ENCODE data around the gene SNTA1. TPM values are rescaled to one million over a fixed set of nuclear protein-coding genes. Genes with fewer than 3 reads are reported as not detected.

Gene SNTA1
- total RNA-seq, 1 experiment from 2014 or later: 9.9 TPM

DNA sequence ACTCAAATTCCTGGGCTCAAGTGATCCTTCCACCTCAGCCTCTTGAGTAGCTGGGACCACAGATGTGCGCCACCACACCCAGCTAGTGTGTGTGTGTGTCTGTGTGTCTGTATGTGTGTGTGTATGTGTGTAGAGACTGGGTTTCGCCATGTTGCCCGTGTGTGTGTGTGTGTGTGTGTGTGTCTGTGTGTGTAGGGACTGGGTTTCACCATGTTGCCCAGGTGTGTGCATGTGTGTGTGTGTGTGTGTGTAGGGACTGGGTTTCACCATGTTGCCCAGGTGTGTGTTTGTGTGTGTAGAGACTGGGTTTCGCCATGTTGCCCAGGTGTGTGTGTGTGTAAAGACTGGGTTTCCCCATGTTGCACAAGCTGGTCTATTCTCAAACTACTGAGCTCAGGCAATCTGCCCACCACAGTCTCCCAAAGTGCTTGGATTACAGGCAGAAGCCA is 70.5 kb downstream of the SNTA1 start:
- Histone ChIP-seq H3K4ac (ENCODE audit: low read depth, low read length) (no peak overlapping the region), H3K4me1 (ENCODE audit: insufficient read depth, low read length) (no peaks in the 10 kb centered on the region), H3K4me2 (ENCODE audit: insufficient read depth, insufficient read length, low read length) (no peak overlapping the region), H2BK12ac (ENCODE audit: insufficient read length, low read depth, low read length) (no peak overlapping the region), H3K18ac (ENCODE audit: insufficient read length, low read depth, low read length) (no peak overlapping the region), H3K56ac (ENCODE audit: insufficient read length, low read depth, low read length) (no peak overlapping the region), H3K14ac (ENCODE audit: insufficient read depth, low read length) (no peak overlapping the region; the same call in 1 of the 2 replicates), H4K8ac (replicated peaks; ENCODE audit: insufficient read length, low read depth, low read length) (no peak overlapping the region), H4K20me1 (ENCODE audit: control insufficient read depth, insufficient read depth, insufficient read length) (no peaks in the 10 kb centered on the region), H2AFZ (ENCODE audit: low read length) (no peak overlapping the region), H2BK20ac (ENCODE audit: low read depth, low read length, poor library complexity, severe bottlenecking) (no peak overlapping the region), H2BK5ac (ENCODE audit: insufficient read length, low read length) (no peak overlapping the region), H3K9me3 (ENCODE audit: control insufficient read depth, low read depth, low read length) (no peaks in the 10 kb centered on the region), H3K23ac (ENCODE audit: insufficient read length, low read depth, low read length) (no peak overlapping the region), H3K79me1 (ENCODE audit: insufficient read depth, low read depth, low read length, poor library complexity, severe bottlenecking) (no peaks in the 10 kb centered on the region), H3K27ac (ENCODE audit: insufficient read length, low read depth, low read length) (no peak overlapping the region), H2BK15ac (ENCODE audit: low read depth, low read length) (no peak overlapping the region), H3K79me2 (ENCODE audit: insufficient read depth, low read length) (no peaks in the 10 kb centered on the region), H3K9ac (ENCODE audit: extremely low read depth, insufficient read length, low read length) (no peak overlapping the region), H3K27me3 (ENCODE audit: insufficient read depth, low read length) (no peaks in the 10 kb centered on the region), H4K91ac (ENCODE audit: insufficient read length, low read depth, low read length) (no peak overlapping the region), H3T11ph (ENCODE audit: low read length) (no peak overlapping the region), H3K23me2 (ENCODE audit: insufficient read length, low read depth, low read length, poor library complexity, severe bottlenecking) (no peaks in the 10 kb centered on the region), H2BK120ac (ENCODE audit: low read depth, low read length, poor library complexity, severe bottlenecking) (no peak overlapping the region), H2AK5ac (ENCODE audit: insufficient read length, low read length) (no peak overlapping the region), H4K5ac (ENCODE audit: insufficient read length, low read depth, low read length) (no peak overlapping the region)
- H3K27me3 Mint-ChIP-seq (ENCODE audit: low read depth): no peaks in the 10 kb centered on the region
- TF ChIP-seq, protein P1, sequence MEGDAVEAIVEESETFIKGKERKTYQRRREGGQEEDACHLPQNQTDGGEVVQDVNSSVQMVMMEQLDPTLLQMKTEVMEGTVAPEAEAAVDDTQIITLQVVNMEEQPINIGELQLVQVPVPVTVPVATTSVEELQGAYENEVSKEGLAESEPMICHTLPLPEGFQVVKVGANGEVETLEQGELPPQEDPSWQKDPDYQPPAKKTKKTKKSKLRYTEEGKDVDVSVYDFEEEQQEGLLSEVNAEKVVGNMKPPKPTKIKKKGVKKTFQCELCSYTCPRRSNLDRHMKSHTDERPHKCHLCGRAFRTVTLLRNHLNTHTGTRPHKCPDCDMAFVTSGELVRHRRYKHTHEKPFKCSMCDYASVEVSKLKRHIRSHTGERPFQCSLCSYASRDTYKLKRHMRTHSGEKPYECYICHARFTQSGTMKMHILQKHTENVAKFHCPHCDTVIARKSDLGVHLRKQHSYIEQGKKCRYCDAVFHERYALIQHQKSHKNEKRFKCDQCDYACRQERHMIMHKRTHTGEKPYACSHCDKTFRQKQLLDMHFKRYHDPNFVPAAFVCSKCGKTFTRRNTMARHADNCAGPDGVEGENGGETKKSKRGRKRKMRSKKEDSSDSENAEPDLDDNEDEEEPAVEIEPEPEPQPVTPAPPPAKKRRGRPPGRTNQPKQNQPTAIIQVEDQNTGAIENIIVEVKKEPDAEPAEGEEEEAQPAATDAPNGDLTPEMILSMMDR (conservative IDR thresholded peaks at IDR 0.05): no peak
- H3K4me1 Mint-ChIP-seq: no peaks in the 10 kb centered on the region
- no CpG with 5 or more reads among the region's 4 CpGs for WGBS (ENCODE audit: extremely low coverage, insufficient read length, low lambda C conversion rate)
- peaks cover 19 to 73% (median 52%) of the 10 kb centered on the region in 3 experiments for H3K36me3 Mint-ChIP-seq (ENCODE audit: insufficient read depth in 1 of 3, low read depth in 3 of 3)
- H3K9me3 Mint-ChIP-seq: no peaks in the 10 kb centered on the region
- no peak overlapping the region for H3K4me3 Mint-ChIP-seq
- peak overlapping the region; percentile 3 to 72 (median 48); a peak in 5 of 7 replicates for H3K27ac Mint-ChIP-seq
- no peak for DNase-seq

Data from H9 (cell line).